ENCODE data around the gene PTPRG.

Gene PTPRG

GRCh38 chr3:62088472-62089104 lies 527.2 kb downstream of the PTPRG start:
- H3K27me3 ChIP-seq (ENCODE audit: control insufficient read depth, low read length): no peaks in the 10 kb centered on the region; the same call in 1 of the 2 replicates
- H3K4me3 ChIP-seq (ENCODE audit: low read length): no peak overlapping the region
- no peaks in the 10 kb centered on the region for H3K9me3 ChIP-seq (ENCODE audit: control insufficient read depth, insufficient read depth, low read length)
- no peaks in the 10 kb centered on the region for H3K4me1 ChIP-seq (ENCODE audit: control insufficient read depth, low read length)
- H3K4me2 ChIP-seq (ENCODE audit: low read length): no peak overlapping the region
- TF ChIP-seq CTCF (IDR thresholded peaks at IDR 0.05; ENCODE audit: low read depth, low read length, poor library complexity, severe bottlenecking): no peak
- TF ChIP-seq EZH2phosphoT487 (IDR thresholded peaks at IDR 0.05; ENCODE audit: borderline replicate concordance, low read length): no peak
- H3K36me3 ChIP-seq (ENCODE audit: control insufficient read depth, low read length): no peaks in the 10 kb centered on the region
- H4K20me1 ChIP-seq (ENCODE audit: control insufficient read depth, insufficient read depth, low read depth, low read length): no peaks in the 10 kb centered on the region
- H3K27ac ChIP-seq (ENCODE audit: low read depth, low read length): no peak overlapping the region
- H3F3A ChIP-seq (ENCODE audit: control insufficient read depth, insufficient read depth): no peaks in the 10 kb centered on the region
- no peaks in the 10 kb centered on the region for H3K79me2 ChIP-seq (ENCODE audit: control insufficient read depth, low read length)
- no peaks in the 10 kb centered on the region for H3K9me2 ChIP-seq (replicated peaks; ENCODE audit: control insufficient read depth, low read length)

- Histone ChIP-seq H3K9me3 (ENCODE audit: control insufficient read depth, insufficient read depth, low read length) (no peaks in the 10 kb centered on the region), H3K27ac (ENCODE audit: low read depth, low read length) (no peak overlapping the region), H3K4me2 (ENCODE audit: low read length) (no peak overlapping the region), H3K4me1 (ENCODE audit: control insufficient read depth, low read length) (no peaks in the 10 kb centered on the region), H3K4me3 (ENCODE audit: low read length) (no peak overlapping the region), H3K27me3 (ENCODE audit: control insufficient read depth, low read length) (no peaks in the 10 kb centered on the region; the same call in 1 of the 2 replicates), H3K9me2 (replicated peaks; ENCODE audit: control insufficient read depth, low read length) (no peaks in the 10 kb centered on the region), H3K36me3 (ENCODE audit: control insufficient read depth, low read length) (no peaks in the 10 kb centered on the region), H4K20me1 (ENCODE audit: control insufficient read depth, insufficient read depth, low read depth, low read length) (no peaks in the 10 kb centered on the region), H3F3A (ENCODE audit: control insufficient read depth, insufficient read depth) (no peaks in the 10 kb centered on the region), H3K79me2 (ENCODE audit: control insufficient read depth, low read length) (no peaks in the 10 kb centered on the region)
- TF ChIP-seq CTCF (IDR thresholded peaks at IDR 0.05; ENCODE audit: low read depth, low read length, poor library complexity, severe bottlenecking): no peak
- TF ChIP-seq EZH2phosphoT487 (IDR thresholded peaks at IDR 0.05; ENCODE audit: borderline replicate concordance, low read length): no peak
Observed at GRCh38 chr3:62090066-62090465, 528.7 kb downstream of the PTPRG start.

- Histone ChIP-seq H4K20me1 (ENCODE audit: control insufficient read depth, insufficient read depth, low read depth, low read length) (no peaks in the 10 kb centered on the region), H3K9me2 (replicated peaks; ENCODE audit: control insufficient read depth, low read length) (no peaks in the 10 kb centered on the region), H3K9me3 (ENCODE audit: control insufficient read depth, insufficient read depth, low read length) (no peaks in the 10 kb centered on the region), H3K4me2 (ENCODE audit: low read length) (no peak overlapping the region), H3K79me2 (ENCODE audit: control insufficient read depth, low read length) (no peaks in the 10 kb centered on the region), H3K27ac (ENCODE audit: low read depth, low read length) (no peak overlapping the region), H3K4me3 (ENCODE audit: low read length) (no peak overlapping the region), H3F3A (ENCODE audit: control insufficient read depth, insufficient read depth) (no peaks in the 10 kb centered on the region), H3K4me1 (ENCODE audit: control insufficient read depth, low read length) (no peaks in the 10 kb centered on the region), H3K36me3 (ENCODE audit: control insufficient read depth, low read length) (no peaks in the 10 kb centered on the region), H3K27me3 (ENCODE audit: control insufficient read depth, low read length) (no peaks in the 10 kb centered on the region; the same call in 1 of the 2 replicates)
- no peak for TF ChIP-seq EZH2phosphoT487 (IDR thresholded peaks at IDR 0.05; ENCODE audit: borderline replicate concordance, low read length)
- TF ChIP-seq CTCF (IDR thresholded peaks at IDR 0.05; ENCODE audit: low read depth, low read length, poor library complexity, severe bottlenecking): no peak
Observed at GRCh38 chr3:62090519-62090918, 529.1 kb downstream of the PTPRG start.

All from DOHH2 (cell line).